ENCODE measurements around the gene TNXB. TPM values are rescaled to one million over a fixed set of nuclear protein-coding genes. Genes with fewer than 3 reads are reported as not detected.

TNXB gene
- total RNA-seq (2.7 and 3.2 TPM in 2 replicates), polyA plus RNA-seq (0.24 and 0.47 TPM in 2 replicates), polyA minus RNA-seq (0.57 and 0.95 TPM in 2 replicates), Bru-seq, nascent RNA (percentile 11 among the genes with signal in this experiment), BruChase-seq, experiment 1, labeled RNA remaining after a 6-hour chase (percentile 26 among the genes with signal in this experiment), BruChase-seq, experiment 2, labeled RNA remaining after a 2-hour chase (percentile 16 among the genes with signal in this experiment)
- polyA plus RNA-seq (2011; cell fraction: cytosol; rRNA removed) = 0.04 and 0.28 TPM in 2 replicates
- 2.3 and 2.4 TPM in 2 replicates for polyA plus RNA-seq (2011; cell fraction: nucleus; rRNA removed)
- 0.05 and 0.14 TPM in 2 replicates for polyA plus RNA-seq (2012)
- polyA minus RNA-seq (2011; cell fraction: cytosol; rRNA and poly(A)+ RNA removed) = 1.1 TPM
- 2.9 and 3.7 TPM in 2 replicates for polyA minus RNA-seq (2011; cell fraction: nucleus; rRNA and poly(A)+ RNA removed)
- long read RNA-seq = 0 reads

GRCh38 chr6:32109114-32109764 is at the start of gene TNXB:
Gene TNXB, minus strand, starts transcription at chr6:32109338. Its CDS starts 11,140 bp downstream, at chr6:32098198.
- H3K27me3 ChIP-seq (ENCODE audit: control insufficient read depth in 2 of 2, insufficient read depth in 2 of 2, low read length in 2 of 2) = peaks cover 17 to 18% of the 10 kb centered on the region in 2 experiments
- TF ChIP-seq MAX (IDR thresholded peaks at IDR 0.05; ENCODE audit: insufficient read depth, insufficient read length) = no peak
- no peak for TF ChIP-seq CTCF (IDR thresholded peaks at IDR 0.05; ENCODE audit: extremely low read depth in 1 of 2, insufficient read depth in 1 of 2, low read depth in 1 of 2, low read length in 2 of 2)
- no peak for TF ChIP-seq GATA2 (IDR thresholded peaks at IDR 0.05; ENCODE audit: insufficient read depth, insufficient read length, low read depth, low read length)
- TF ChIP-seq POLR2A (IDR thresholded peaks at IDR 0.05; ENCODE audit: low read depth, low read length) = no peak
- TF ChIP-seq EZH2 (IDR thresholded peaks at IDR 0.05; ENCODE audit: borderline replicate concordance, low read depth, low read length, severe bottlenecking) = peak; percentile 2
- no peak for TF ChIP-seq FOS (IDR thresholded peaks at IDR 0.05; ENCODE audit: borderline replicate concordance, insufficient read depth, low read length)
- TF ChIP-seq JUN (IDR thresholded peaks at IDR 0.05; ENCODE audit: borderline replicate concordance, insufficient read depth, insufficient read length, low read depth) = no peak
- TF ChIP-seq POLR2AphosphoS5 (IDR thresholded peaks at IDR 0.05; ENCODE audit: insufficient read depth, low read depth, low read length) = peak; percentile 9
- no peak for TF ChIP-seq MYC (IDR thresholded peaks at IDR 0.05; ENCODE audit: low read depth, low read length)
- H3K36me3 ChIP-seq (ENCODE audit: control insufficient read depth in 2 of 2, extremely low read depth in 1 of 2, insufficient read depth in 2 of 2, low read length in 2 of 2) = peaks cover 0 to 2% of the 10 kb centered on the region in 2 experiments
- H4K20me1 ChIP-seq (replicated peaks; ENCODE audit: control insufficient read depth, extremely low read depth, insufficient read depth, low read length) = no peaks in the 10 kb centered on the region
- H3K27ac ChIP-seq (ENCODE audit: insufficient read depth, low read depth, low read length) = no peak within 1 kb of the TSS
- ChIA-PET CTCF (interaction anchor here (1.3 kb wide), 1 partner anchor 86 kb away, joined by 3 read pairs; no protein-coding TSS in a partner anchor), POLR2A (interaction anchor here (0.6 kb wide), 1 partner anchor 163 kb away, joined by 9 read pairs; the partner anchor contains the start of gene CFB)
- FAIRE-seq (no peak), DNase-seq (ENCODE audit: low read depth, low spot score) (no peak)
- H3K9me1 ChIP-seq (replicated peaks; ENCODE audit: control insufficient read depth, extremely low read depth, insufficient read depth, low read length) = no peaks in the 10 kb centered on the region
- no peak within 1 kb of the TSS for H2AFZ ChIP-seq (ENCODE audit: low read depth, low read length)
- dilution Hi-C loops (cut with MboI; ENCODE audit: extremely low pct_ligation_motif_present, low sequenced_read_pairs) = no loop called here
- no peaks in the 10 kb centered on the region for H3K79me2 ChIP-seq (ENCODE audit: control insufficient read depth, insufficient read depth, low read length)
- H3K9ac ChIP-seq (replicated peaks; ENCODE audit: extremely low read depth, insufficient read depth, low read length) = no peak within 1 kb of the TSS
- no peak within 1 kb of the TSS for H3K4me2 ChIP-seq (ENCODE audit: insufficient read depth, low read length)
- H3K4me1 ChIP-seq (ENCODE audit: control insufficient read depth, extremely low read depth, insufficient read depth, low read length) = no peaks in the 10 kb centered on the region
- no peaks in the 10 kb centered on the region for H3K9me3 ChIP-seq (replicated peaks; ENCODE audit: control insufficient read depth, insufficient read depth, low read length)
- no TSS peak for BruUV-seq (replicated peaks)
- H3K4me3 ChIP-seq (replicated peaks in 1 of 3; ENCODE audit: insufficient read depth in 1 of 3, low read depth in 1 of 3, low read length in 3 of 3) = no peak within 1 kb of the TSS
- intact Hi-C loops (cut with micrococcal nuclease) = no loop called here

All from endothelial cell of umbilical vein (primary cell).